Measurements from ENCODE around the gene SPON1. TPM values are rescaled to one million over a fixed set of nuclear protein-coding genes. Genes with fewer than 3 reads are reported as not detected.

Gene SPON1
- total and polyA plus RNA-seq, 2 of the 8 experiments (the other 6 are each of a cell fraction or from before 2014, with no cell fraction given): 1.5 to 5.4 TPM

DNA sequence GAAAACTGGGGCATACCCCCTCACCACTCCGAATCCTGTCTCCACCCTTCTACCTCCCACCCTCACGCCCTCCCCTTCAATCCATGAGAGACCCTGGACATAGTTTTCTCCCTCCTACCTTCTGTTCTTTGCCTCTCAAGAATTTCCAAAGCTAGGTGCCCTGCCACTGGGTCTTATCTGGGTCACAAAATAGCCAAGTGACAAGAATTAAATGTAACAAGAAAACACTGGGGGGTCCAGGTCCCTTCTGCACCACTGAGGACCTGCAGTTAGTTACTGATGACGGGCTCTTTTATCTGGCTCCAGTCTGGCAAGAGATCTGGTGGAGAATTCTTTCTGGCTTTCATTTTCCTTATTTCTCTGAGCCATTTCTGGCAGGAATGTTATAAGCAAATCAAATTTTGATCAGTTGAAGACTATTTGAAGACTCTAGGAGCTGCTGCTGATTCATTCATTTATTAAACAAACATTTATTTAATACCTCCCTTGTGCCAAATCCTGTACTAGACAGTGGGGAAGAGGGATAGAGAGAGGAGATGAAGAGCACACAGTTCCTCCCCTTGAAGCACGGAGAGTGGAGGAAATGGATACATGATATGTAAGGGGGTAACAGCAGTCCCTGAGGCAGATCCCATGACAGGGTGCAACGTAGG lies 261.2 kb downstream of the SPON1 start:
- CTCF ChIA-PET (ENCODE audit: partially characterized antibody): interaction anchor here (1.1 to 2.0 kb wide), 5 partner anchors 9 to 259 kb away, joined by 3 to 6 read pairs (median 5); no protein-coding TSS in a partner anchor
- 75% methylated on average over 5 of the region's 5 CpGs; no CpG with 5 or more reads in 1 of the 2 experiments for WGBS, 2 experiments (ENCODE audit: extremely low coverage in 1 of 2, insufficient coverage in 1 of 2, insufficient read length in 1 of 2, insufficient replicate concordance in 2 of 2, low coverage in 1 of 2, low lambda C conversion rate in 2 of 2, missing lambda C conversion rate in 1 of 2)
- H2AK5ac ChIP-seq (ENCODE audit: low read depth, low read length): no peak overlapping the region
- H3K9me3 ChIP-seq (ENCODE audit: insufficient read depth in 2 of 2, low read depth in 1 of 2, low read length in 1 of 2): peaks cover 0 to 3% of the 10 kb centered on the region in 2 experiments; a peak in 2 of 4 replicates
- no peaks in the 10 kb centered on the region for H4K20me1 ChIP-seq (replicated peaks in 1 of 2; ENCODE audit: control insufficient read depth in 1 of 2, insufficient read depth in 2 of 2, low read length in 2 of 2)
- no peak overlapping the region for H2BK20ac ChIP-seq (ENCODE audit: low read length)
- no peak overlapping the region for H4K5ac ChIP-seq (ENCODE audit: insufficient read length, low read depth, low read length)
- no peak overlapping the region for H3K9ac ChIP-seq (replicated peaks in 1 of 4; ENCODE audit: extremely low read depth in 1 of 4, low read depth in 3 of 4, low read length in 3 of 4)
- H3K23ac ChIP-seq (ENCODE audit: insufficient read length): no peak overlapping the region
- H3K14ac ChIP-seq (ENCODE audit: insufficient read length): no peak overlapping the region
- no peak overlapping the region for H4K8ac ChIP-seq (ENCODE audit: extremely low read depth, insufficient read depth, low read length)
- no peaks in the 10 kb centered on the region for H3K79me2 ChIP-seq (ENCODE audit: control insufficient read depth in 1 of 2, insufficient read depth in 2 of 2, low read length in 2 of 2)
- no peak overlapping the region; the same call in 1 of the 2 replicates for H2BK12ac ChIP-seq (ENCODE audit: low read depth, low read length)
- H2BK120ac ChIP-seq (replicated peaks; ENCODE audit: low read depth, low read length): no peak overlapping the region
- no peak overlapping the region for H2AFZ ChIP-seq (ENCODE audit: low read length)
- peaks cover 0 to 11% (median 3%) of the 10 kb centered on the region in 4 experiments; a peak in 2 of 7 replicates for H3K4me1 ChIP-seq (replicated peaks in 1 of 4; ENCODE audit: control insufficient read depth in 3 of 4, insufficient read depth in 4 of 4, low read length in 3 of 4)
- H3K4ac ChIP-seq (replicated peaks; ENCODE audit: insufficient read length, low read depth, low read length): peak overlapping the region; percentile 9
- H3K36me3 ChIP-seq (ENCODE audit: control insufficient read depth in 2 of 4, insufficient read depth in 4 of 4, low read length in 3 of 4): no peaks in the 10 kb centered on the region
- H3K56ac ChIP-seq (replicated peaks; ENCODE audit: insufficient read length, low read depth, low read length): no peak overlapping the region
- no peak overlapping the region for H3K27ac ChIP-seq (ENCODE audit: low read depth, low read length)
- no peaks in the 10 kb centered on the region for H3K23me2 ChIP-seq (ENCODE audit: low read depth, low read length)
- no peak overlapping the region for H3K18ac ChIP-seq (ENCODE audit: extremely low read depth, low read length)
- FAIRE-seq: no peak
- POLR2A ChIA-PET (ENCODE audit: partially characterized antibody): interaction anchor here (1.0 to 1.2 kb wide), 2 partner anchors 28 to 89 kb away, joined by 3 to 4 read pairs; no protein-coding TSS in a partner anchor
- no peaks in the 10 kb centered on the region for H3K79me1 ChIP-seq (ENCODE audit: low read depth, low read length)
- H2BK15ac ChIP-seq (ENCODE audit: low read length): no peak overlapping the region
- H3K4me3 ChIP-seq (ENCODE audit: extremely low read depth in 1 of 4, insufficient read depth in 2 of 4, low read depth in 3 of 4, low read length in 4 of 4): no peak overlapping the region
- H3K4me2 ChIP-seq (ENCODE audit: insufficient read depth in 1 of 2, low read depth in 2 of 2, low read length in 2 of 2): 0 out of 4 replicates have a peak overlapping the region, but pooled peaks of 1 of the 2 experiments have one; percentile 1
- H2BK5ac ChIP-seq (ENCODE audit: low read depth, low read length): no peak overlapping the region
- no peak for DNase-seq (ENCODE audit: low read depth in 1 of 2, low spot score in 2 of 2)
- no peaks in the 10 kb centered on the region; a peak in 1 of 7 replicates for H3K27me3 ChIP-seq (replicated peaks in 1 of 4; ENCODE audit: control insufficient read depth in 3 of 4, extremely low read depth in 1 of 4, insufficient read depth in 3 of 4, low read length in 3 of 4)
- no peak overlapping the region for H4K91ac ChIP-seq (replicated peaks; ENCODE audit: insufficient read length, low read length)
- TF ChIP-seq CHD1 (IDR thresholded peaks at IDR 0.05; ENCODE audit: low read depth, low read length): no peak
- no peak for TF ChIP-seq SUZ12 (IDR thresholded peaks at IDR 0.05; ENCODE audit: low read length)
- TF ChIP-seq RBBP5 (IDR thresholded peaks at IDR 0.05; ENCODE audit: borderline replicate concordance, low read depth, low read length): no peak
- TF ChIP-seq CEBPB (IDR thresholded peaks at IDR 0.05; ENCODE audit: low read depth, low read length): no peak
- TF ChIP-seq SP1 (IDR thresholded peaks at IDR 0.05; ENCODE audit: low read depth, low read length): no peak
- no peak for TF ChIP-seq JUN (IDR thresholded peaks at IDR 0.05; ENCODE audit: low read depth, low read length)
- TF ChIP-seq, protein P1, sequence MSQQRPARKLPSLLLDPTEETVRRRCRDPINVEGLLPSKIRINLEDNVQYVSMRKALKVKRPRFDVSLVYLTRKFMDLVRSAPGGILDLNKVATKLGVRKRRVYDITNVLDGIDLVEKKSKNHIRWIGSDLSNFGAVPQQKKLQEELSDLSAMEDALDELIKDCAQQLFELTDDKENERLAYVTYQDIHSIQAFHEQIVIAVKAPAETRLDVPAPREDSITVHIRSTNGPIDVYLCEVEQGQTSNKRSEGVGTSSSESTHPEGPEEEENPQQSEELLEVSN (IDR thresholded peaks at IDR 0.05): no peak
- TF ChIP-seq TAF1 (IDR thresholded peaks at IDR 0.05; ENCODE audit: low read depth, low read length): no peak
